ENCODE results near the gene EDEM1. TPM values are rescaled to one million over a fixed set of nuclear protein-coding genes. Genes with fewer than 3 reads are reported as not detected.

Gene EDEM1
- total RNA-seq, 3 donors from 2014 or later (not counting 1 experiment from before 2014, with no cell fraction given): 55.3 to 64.2 (median 59.9) TPM

GRCh38 chr3:5197022-5197421 lies 9.5 kb downstream of the EDEM1 start:
- no peaks in the 10 kb centered on the region for H3K36me3 Mint-ChIP-seq
- peak overlapping the region; percentile 71 for H3K4me3 Mint-ChIP-seq
- peak overlapping the region; percentile 83 to 92 for H3K27ac Mint-ChIP-seq
- peaks cover 18% of the 10 kb centered on the region for H3K36me3 ChIP-seq (ENCODE audit: control insufficient read depth, insufficient read depth, low read length)
- intact Hi-C loops (cut with micrococcal nuclease): loop anchor here (2.0 kb wide), 1 partner anchor 74 kb away; the partner anchor contains the start of gene ARL8B
- DNase-seq (no peak), ATAC-seq (no peak)
- peak overlapping the region; percentile 71 for H3K27ac ChIP-seq (ENCODE audit: low read length)
- H3K4me1 Mint-ChIP-seq: peaks cover 65 to 69% of the 10 kb centered on the region in 2 donors
- H3K4me1 ChIP-seq (ENCODE audit: control insufficient read depth, insufficient read depth, low read length): peaks cover 40% of the 10 kb centered on the region
- H3K9me3 Mint-ChIP-seq: no peaks in the 10 kb centered on the region
- no peak overlapping the region for H3K4me3 ChIP-seq (ENCODE audit: low read length)
- TF ChIP-seq CTCF (IDR thresholded peaks at IDR 0.05): no peak
- H3K27me3 ChIP-seq (ENCODE audit: control insufficient read depth, insufficient read depth, low read length): no peaks in the 10 kb centered on the region
- WGBS (ENCODE audit: insufficient coverage): 83% methylated on average over 4 of the region's 4 CpGs
- no peaks in the 10 kb centered on the region for H3K27me3 Mint-ChIP-seq (ENCODE audit: low read depth in 2 of 2)
- no peaks in the 10 kb centered on the region for H3K9me3 ChIP-seq (ENCODE audit: control insufficient read depth, insufficient read depth, low read length)

DNA sequence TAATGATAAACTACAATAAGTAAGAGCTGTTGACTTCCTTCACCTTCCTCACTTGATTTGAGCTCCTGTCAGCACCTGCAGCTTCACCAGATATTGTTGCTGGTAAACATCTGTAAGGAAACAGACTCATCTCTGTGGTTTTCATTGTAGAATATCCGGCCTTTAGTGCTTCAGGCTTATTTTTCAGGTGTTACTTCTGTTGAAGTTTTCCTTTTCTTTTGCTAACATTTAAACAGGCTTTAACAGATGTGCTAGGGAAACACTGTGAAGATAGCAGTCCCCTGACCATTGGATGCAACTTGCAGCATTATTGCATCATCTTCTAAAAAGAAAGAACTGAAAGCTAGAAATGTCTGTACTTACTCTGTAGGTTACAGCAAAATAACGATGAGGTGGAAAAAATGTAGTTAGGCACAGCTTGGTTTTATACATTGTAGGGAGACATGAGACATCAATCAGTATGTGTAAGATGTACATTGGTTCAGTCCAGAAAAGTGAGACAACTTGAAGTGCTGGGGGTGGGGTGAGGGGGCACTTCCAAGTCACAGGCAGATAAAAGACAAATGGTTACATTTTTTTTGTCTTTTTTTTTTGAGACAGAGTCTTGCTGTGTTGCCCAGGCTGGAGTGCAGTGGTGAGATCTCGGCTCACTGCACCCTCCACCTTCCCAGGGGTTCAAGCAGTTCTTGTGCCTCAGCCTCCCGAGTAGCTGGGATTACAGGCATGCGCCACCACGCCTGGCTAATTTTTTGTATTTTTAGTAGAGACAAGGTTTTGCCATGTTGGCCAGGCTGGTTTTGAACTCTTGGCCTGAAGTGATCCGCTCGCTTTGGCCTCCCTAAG lies 10.2 kb downstream of the EDEM1 start:
- Histone ChIP-seq H3K4me3 (ENCODE audit: low read length) (no peak overlapping the region), H3K36me3 (ENCODE audit: control insufficient read depth, insufficient read depth, low read length) (peaks cover 25% of the 10 kb centered on the region), H3K27ac (ENCODE audit: low read length) (peak overlapping the region; percentile 71), H3K27me3 (ENCODE audit: control insufficient read depth, insufficient read depth, low read length) (no peaks in the 10 kb centered on the region), H3K9me3 (ENCODE audit: control insufficient read depth, insufficient read depth, low read length) (no peaks in the 10 kb centered on the region), H3K4me1 (ENCODE audit: control insufficient read depth, insufficient read depth, low read length) (peaks cover 40% of the 10 kb centered on the region)
- Mint-ChIP-seq H3K27ac (peak overlapping the region; percentile 83 to 92), H3K4me1 (peaks cover 58 to 63% of the 10 kb centered on the region in 2 donors), H3K27me3 (ENCODE audit: low read depth in 2 of 2) (no peaks in the 10 kb centered on the region), H3K4me3 (peak overlapping the region; percentile 71), H3K36me3 (peaks cover under 1% of the 10 kb centered on the region), H3K9me3 (no peaks in the 10 kb centered on the region)
- WGBS (ENCODE audit: insufficient coverage): 72% methylated on average over 8 of the region's 8 CpGs
- no peak for TF ChIP-seq CTCF (IDR thresholded peaks at IDR 0.05)
- DNase-seq: peak in 1 of 2 donors; percentile 77
- intact Hi-C loops (cut with micrococcal nuclease): loop anchor here (2.0 kb wide), 1 partner anchor 75 kb away; the partner anchor contains the start of gene ARL8B
- ATAC-seq: peak; percentile 41 to 69 (median 52)

DNA sequence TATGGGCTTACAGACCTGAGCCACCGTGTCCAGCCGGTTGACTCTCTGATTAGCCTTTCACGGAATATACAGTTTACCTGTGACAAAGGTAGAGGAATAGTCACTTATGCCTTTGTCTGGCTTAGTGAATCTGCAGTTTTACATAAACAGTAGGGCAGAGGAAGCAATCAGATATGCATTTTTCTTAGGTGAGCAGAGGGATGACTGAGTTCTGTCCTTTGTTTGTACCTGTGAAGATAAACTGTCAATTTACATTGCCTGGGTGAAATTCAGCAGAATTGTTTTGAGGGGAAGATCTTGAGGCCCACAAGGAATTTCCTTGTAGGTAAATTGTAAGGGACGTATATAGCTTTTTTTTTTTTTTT lies 10.8 kb downstream of the EDEM1 start:
- Histone ChIP-seq H3K4me1 (ENCODE audit: control insufficient read depth, insufficient read depth, low read length) (peaks cover 35% of the 10 kb centered on the region), H3K9me3 (ENCODE audit: control insufficient read depth, insufficient read depth, low read length) (no peaks in the 10 kb centered on the region), H3K4me3 (ENCODE audit: low read length) (no peak overlapping the region), H3K27me3 (ENCODE audit: control insufficient read depth, insufficient read depth, low read length) (no peaks in the 10 kb centered on the region), H3K27ac (ENCODE audit: low read length) (peak overlapping the region; percentile 71), H3K36me3 (ENCODE audit: control insufficient read depth, insufficient read depth, low read length) (peaks cover 31% of the 10 kb centered on the region)
- peaks cover 7% of the 10 kb centered on the region for H3K36me3 Mint-ChIP-seq
- 97% methylated on average over 4 of the region's 4 CpGs for WGBS (ENCODE audit: insufficient coverage)
- intact Hi-C loops (cut with micrococcal nuclease): no loop called here
- ATAC-seq: no peak
- no peaks in the 10 kb centered on the region for H3K27me3 Mint-ChIP-seq (ENCODE audit: low read depth in 2 of 2)
- H3K4me1 Mint-ChIP-seq: peaks cover 53 to 58% of the 10 kb centered on the region in 2 donors
- DNase-seq: no peak
- no peaks in the 10 kb centered on the region for H3K9me3 Mint-ChIP-seq
- H3K4me3 Mint-ChIP-seq: no peak overlapping the region
- H3K27ac Mint-ChIP-seq: peak overlapping the region; percentile 83 to 92
- TF ChIP-seq CTCF (IDR thresholded peaks at IDR 0.05): no peak
